ENCODE measurements around the gene FRY.
"Not testable (repeated sequence)": the region's sequence is repeated elsewhere in the genome, so short reads cannot be mapped to it uniquely, and the experiment has no call there.

The FRY gene

GRCh38 chr13:32044446-32044845 is 12.9 kb downstream of the FRY start:
- no peak for DNase-seq

GRCh38 chr13:32045537-32045936 is 14.0 kb downstream of the FRY start:
- no peak for DNase-seq

- DNase-seq, result peak; percentile 49
These were observed 14.6 kb downstream of the FRY start for GRCh38 chr13:32045982-32046785.

GRCh38 chr13:32047088-32047487 is 15.5 kb downstream of the FRY start:
- DNase-seq, result peak; percentile 42

- DNase-seq, result no peak
These were observed 16.2 kb downstream of the FRY start for GRCh38 chr13:32047793-32048192.

GRCh38 chr13:32048816-32049215 is 17.2 kb downstream of the FRY start:
- peak; percentile 17 for DNase-seq

- DNase-seq, result no peak
These were observed 19.6 kb downstream of the FRY start for GRCh38 chr13:32051156-32051555.

GRCh38 chr13:32056316-32056715 is 24.7 kb downstream of the FRY start:
- peak; percentile 88 for DNase-seq

- not testable (repeated sequence) for DNase-seq
These were observed 25.8 kb downstream of the FRY start for GRCh38 chr13:32057325-32057724.

GRCh38 chr13:32059511-32059984 is 28.0 kb downstream of the FRY start:
- peak; percentile 10 for DNase-seq

GRCh38 chr13:32060401-32060878 is 28.9 kb downstream of the FRY start:
- peak; percentile 22 for DNase-seq

- no peak for DNase-seq
These were observed 32.2 kb downstream of the FRY start for GRCh38 chr13:32063619-32064233.

GRCh38 chr13:32067149-32067961 is 35.8 kb downstream of the FRY start:
- DNase-seq, result no peak

GRCh38 chr13:32068255-32068654 is 36.7 kb downstream of the FRY start:
- no peak for DNase-seq

GRCh38 chr13:32073180-32073864 is 41.7 kb downstream of the FRY start:
- peak; percentile 18 for DNase-seq

- peak; percentile 85 for DNase-seq
These were observed 43.7 kb downstream of the FRY start for GRCh38 chr13:32075170-32075851.

GRCh38 chr13:32079587-32079986 is 48.0 kb downstream of the FRY start:
- no peak for DNase-seq

- no peak for DNase-seq
These were observed 48.8 kb downstream of the FRY start for GRCh38 chr13:32080328-32080744.

GRCh38 chr13:32081591-32081990 is 50.0 kb downstream of the FRY start:
- no peak for DNase-seq

GRCh38 chr13:32086366-32086765 is 54.8 kb downstream of the FRY start:
- no peak for DNase-seq

GRCh38 chr13:32086791-32087441 is 55.3 kb downstream of the FRY start:
- DNase-seq, result peak; percentile 69
